NCI-H2227 (cell line): ENCODE results near the gene KHDC4.
"Not testable (repeated sequence)": the region's sequence is repeated elsewhere in the genome, so short reads cannot be mapped to it uniquely, and the experiment has no call there.

Experiments used
- DNase-seq: peaks from one replicate; lab custom pipeline; 2025; ENCODE audit not compliant: unreplicated experiment; lab: John Stamatoyannopoulos, UW

Gene KHDC4

GRCh38 chr1:155910621-155911121 is 23.5 kb downstream of the KHDC4 start:
- DNase-seq, result peak; percentile 47

DNA sequence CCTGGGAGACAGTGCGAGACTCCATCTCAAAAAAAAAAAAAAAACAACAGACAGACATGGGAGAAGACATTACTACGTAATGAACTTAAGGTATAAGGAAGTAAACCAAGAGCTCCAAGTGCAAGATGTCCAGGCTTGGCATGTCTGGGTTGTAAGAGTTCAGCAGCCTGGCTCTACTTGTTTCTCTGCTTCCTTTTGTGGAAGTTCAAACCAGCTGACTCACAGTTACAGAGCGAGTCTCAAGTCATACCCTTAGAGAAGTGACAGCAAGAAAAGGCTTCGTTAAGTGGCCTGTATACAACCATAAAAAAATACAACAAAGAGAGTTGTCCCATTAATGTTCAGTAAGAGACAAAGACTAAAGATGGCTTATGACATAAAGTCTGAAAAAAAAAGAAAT is 24.3 kb downstream of the KHDC4 start:
- no peak for DNase-seq

DNA sequence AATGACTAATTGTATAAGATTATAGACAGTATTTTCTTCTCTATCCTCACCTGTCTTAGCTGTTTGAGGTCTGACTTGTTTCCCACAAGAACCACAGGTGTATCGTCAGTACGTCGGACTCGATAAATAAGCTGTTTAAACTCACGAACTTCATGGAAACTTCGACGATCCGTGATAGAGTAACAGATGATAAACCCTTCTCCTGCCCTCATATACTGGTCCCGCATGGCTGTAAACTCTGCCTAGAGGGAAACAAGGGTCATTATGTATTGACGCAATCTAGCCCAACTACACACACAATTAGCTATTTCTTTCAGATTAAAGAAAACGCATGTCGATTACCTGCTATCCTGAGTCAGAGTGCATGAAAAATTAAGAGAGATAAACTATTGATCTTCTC is 30.0 kb downstream of the KHDC4 start:
- no peak for DNase-seq

DNA sequence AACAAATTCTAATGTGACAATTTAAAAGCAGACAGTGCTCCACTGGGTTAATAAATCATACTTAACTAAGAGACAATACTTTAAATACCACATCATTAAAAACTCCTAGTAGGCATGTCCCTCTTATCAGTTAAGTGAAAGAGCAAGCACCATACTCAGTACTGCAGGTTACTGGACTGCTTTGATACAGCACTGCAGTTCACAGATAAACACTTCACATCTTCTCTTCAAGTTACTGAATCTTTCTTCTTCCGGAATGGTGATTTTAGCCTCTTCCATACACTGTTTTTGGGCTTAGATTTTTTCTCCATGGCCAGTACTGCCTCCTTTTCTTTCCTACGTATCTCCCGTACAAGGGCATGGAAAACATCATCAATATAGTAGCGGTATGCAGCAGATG is 34.1 kb downstream of the KHDC4 start:
- DNase-seq, result no peak

DNA sequence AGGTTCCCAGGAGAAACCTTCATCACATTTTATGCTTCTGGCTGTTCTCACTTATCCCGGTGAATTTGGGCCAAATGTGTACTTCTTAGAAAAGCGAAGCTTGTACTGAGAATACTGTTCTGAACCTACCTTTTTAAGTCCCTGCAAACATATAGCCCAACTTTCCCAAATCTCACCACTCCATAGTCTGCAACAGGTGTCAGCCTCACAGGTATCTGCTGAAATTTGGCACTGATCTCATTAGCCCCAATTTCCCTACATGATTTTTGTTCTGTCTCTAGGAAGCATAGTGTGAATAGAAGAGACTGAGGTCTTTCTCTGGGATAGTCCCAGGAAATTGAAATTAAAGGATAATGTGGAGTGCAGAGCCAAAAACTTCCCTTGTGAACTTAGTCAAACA is 34.5 kb downstream of the KHDC4 start:
- no peak for DNase-seq

GRCh38 chr1:155898888-155899287 is 35.3 kb downstream of the KHDC4 start:
- no peak for DNase-seq

DNA sequence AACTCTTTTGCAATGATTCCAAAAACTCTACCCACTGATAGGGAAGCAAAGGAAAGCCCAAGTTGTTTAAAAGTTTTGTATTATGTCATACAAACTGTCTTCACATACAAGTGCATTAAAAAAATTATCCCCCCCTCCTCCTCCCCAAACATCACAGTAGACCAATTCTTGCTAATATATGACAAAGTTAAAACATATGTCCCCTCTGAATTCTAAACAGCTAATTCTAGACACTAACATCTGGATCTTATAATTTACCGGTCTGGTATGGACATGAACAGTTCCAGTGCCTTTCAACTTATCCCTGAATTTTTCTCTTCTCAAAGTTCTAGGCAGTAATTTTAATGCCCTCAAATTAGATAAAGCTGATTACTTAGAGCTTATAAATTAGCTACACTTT is 36.5 kb downstream of the KHDC4 start:
- no peak for DNase-seq

DNA sequence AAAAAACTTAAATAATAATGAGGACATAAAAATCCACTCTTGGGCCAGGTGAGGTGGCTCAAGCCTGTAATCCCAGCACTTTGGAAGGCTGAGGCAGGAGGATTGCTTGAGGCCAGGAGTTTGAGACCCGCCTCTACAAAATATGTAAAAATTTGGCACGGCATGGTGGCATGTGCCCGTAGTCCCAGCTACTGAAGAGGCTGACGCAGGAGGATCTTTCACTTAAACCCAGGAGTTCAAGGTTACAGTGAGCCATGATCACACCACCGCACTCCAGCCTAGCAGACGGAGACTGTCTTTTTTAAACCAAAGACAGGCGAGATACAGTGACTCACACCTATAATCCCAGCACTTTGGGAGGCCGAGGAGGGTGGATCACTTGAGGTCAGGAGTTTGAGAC is 37.7 kb downstream of the KHDC4 start:
- DNase-seq, result not testable (repeated sequence)

GRCh38 chr1:155895617-155896016 is 38.6 kb downstream of the KHDC4 start:
- DNase-seq, result not testable (repeated sequence)

GRCh38 chr1:155893389-155894142 is 40.6 kb downstream of the KHDC4 start:
- no peak for DNase-seq

GRCh38 chr1:155892796-155893195 is 41.4 kb downstream of the KHDC4 start:
- DNase-seq, result no peak

- DNase-seq, result no peak
These were observed 44.0 kb downstream of the KHDC4 start for GRCh38 chr1:155890251-155890650.

- no peak for DNase-seq
These were observed 44.6 kb downstream of the KHDC4 start for GRCh38 chr1:155889566-155889965.

GRCh38 chr1:155888481-155888880 is 45.7 kb downstream of the KHDC4 start:
- no peak for DNase-seq

GRCh38 chr1:155884982-155885381 is 49.2 kb downstream of the KHDC4 start:
- no peak for DNase-seq

DNA sequence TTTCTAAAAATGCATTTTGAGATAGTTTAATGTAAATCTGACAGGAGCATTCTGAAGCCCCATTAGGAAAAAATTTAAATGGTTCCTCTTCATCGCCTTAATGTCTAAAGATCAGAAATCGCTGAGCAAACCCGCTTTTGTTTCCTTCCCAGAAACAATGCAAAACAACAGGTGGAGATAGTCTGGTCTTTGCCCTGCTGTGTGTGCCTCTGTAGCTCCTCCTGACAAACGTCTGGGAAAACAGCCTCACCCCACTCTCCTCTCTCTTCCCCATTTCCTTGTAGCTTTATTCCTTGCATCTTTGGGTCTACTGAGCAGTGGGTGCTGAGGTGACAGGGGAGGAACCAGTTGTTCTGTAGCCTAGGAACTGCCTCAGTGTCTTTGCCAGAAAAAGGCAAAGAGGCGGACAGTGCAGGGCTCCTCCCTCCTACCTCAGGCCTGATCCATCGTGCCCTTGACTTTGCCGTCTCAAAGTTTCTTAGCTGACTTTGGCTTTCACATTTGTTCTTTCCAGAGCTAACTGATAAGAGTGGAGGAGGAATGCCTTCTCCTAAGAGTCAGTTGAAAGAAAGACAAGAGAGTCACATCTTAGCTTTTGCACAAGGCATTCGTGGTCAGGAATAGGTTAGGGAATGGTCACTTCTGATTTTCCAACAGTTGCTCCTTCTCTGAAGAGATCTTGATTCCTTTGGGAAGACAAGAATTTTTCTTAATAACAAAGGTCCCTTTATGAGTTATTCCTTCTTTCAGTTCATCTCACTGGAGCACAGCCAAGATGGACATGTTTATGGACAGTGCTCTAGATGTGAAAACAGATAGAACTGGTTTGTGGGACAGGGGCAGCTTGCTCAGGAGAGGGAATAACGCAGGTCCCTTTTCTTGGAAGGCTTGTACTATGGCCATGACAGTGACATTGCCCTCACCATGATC is 49.9 kb downstream of the KHDC4 start:
- DNase-seq, result no peak

DNA sequence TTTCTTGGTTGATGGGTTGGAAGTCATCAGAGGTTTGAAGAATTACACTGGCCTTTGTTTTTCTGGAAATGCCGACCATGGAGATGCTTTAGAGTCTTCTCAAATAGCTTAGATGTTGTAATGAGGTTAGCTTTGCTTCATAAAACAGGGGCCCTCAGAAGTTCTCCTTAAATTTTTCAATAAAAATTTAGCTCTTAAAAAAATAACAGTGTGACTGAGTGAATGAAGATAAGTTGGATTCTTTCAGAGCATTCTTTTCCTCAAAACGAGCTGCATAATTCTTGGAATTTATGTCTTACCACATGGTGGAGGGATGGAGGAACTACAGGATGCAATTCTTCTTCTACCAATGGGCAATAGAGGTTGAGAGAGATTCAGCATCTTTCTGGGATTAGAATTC is 51.4 kb downstream of the KHDC4 start:
- DNase-seq, result no peak

GRCh38 chr1:155882235-155882634 is 52.0 kb downstream of the KHDC4 start:
- no peak for DNase-seq

GRCh38 chr1:155880950-155881349 is 53.3 kb downstream of the KHDC4 start:
- no peak for DNase-seq

GRCh38 chr1:155880251-155880650 is 54.0 kb downstream of the KHDC4 start:
- DNase-seq, result no peak

GRCh38 chr1:155877945-155878344 is 56.3 kb downstream of the KHDC4 start:
- no peak for DNase-seq

DNA sequence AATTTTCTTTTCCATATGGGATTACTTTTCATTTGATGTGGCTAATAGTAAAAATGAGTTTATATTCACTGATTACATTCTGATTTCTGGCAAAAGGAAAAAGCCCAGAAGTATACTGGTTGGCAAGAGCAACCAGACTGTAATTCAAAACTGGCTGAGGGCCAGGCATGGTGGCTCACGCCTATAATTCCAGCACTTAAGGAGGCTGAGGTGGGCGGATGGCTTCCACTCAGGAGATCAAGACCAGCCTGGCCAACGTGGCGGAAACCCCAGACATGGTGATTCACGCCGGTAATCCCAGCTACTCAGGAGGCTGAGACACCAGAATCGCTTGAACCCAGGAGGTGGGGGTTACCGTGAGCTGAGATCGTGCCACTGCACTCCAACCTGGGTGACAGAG is 60.4 kb downstream of the KHDC4 start:
- DNase-seq, result peak; percentile 89
